ENCODE results near the gene APOC3.

The APOC3 gene

GRCh38 chr11:116874251-116874650 lies 44.5 kb downstream of the APOC3 start:
- DNase-seq (ENCODE audit: low read depth in 3 of 3), result no peak

GRCh38 chr11:116875194-116875593 lies 45.5 kb downstream of the APOC3 start:
- DNase-seq (ENCODE audit: low read depth in 3 of 3), result no peak

GRCh38 chr11:116876656-116877055 lies 46.9 kb downstream of the APOC3 start:
- no peak for DNase-seq (ENCODE audit: low read depth in 3 of 3)

GRCh38 chr11:116879800-116880625 lies 50.3 kb downstream of the APOC3 start:
- DNase-seq (ENCODE audit: low read depth in 3 of 3), result no peak

GRCh38 chr11:116881143-116881542 lies 51.4 kb downstream of the APOC3 start:
- no peak for DNase-seq (ENCODE audit: low read depth in 3 of 3)

- DNase-seq (ENCODE audit: low read depth in 3 of 3), result no peak
Measured at GRCh38 chr11:116882386-116882785, 52.7 kb downstream of the APOC3 start.

Measured in stimulated activated CD4-positive, alpha-beta T cell treated with anti-CD3 and anti-CD28 coated beads, TNF-alpha, amount 100 ng/mL, for 24 hours (primary cell).